Panc1 (cell line): ENCODE data around the gene MDM1.

Experiments
- CTCF ChIP-seq: fragments of 450-650 bp; IDR thresholded peaks from 2 replicates; pipeline ENCODE4 v1.5.1; 2017; ENCODE audit warnings: mild to moderate bottlenecking
- POLR2AphosphoS5 ChIP-seq: IDR thresholded peaks from 2 replicates; pipeline ENCODE4 v1.6.1; 2012; ENCODE audit warnings: mild to moderate bottlenecking, low read depth, low read length, moderate library complexity
- REST ChIP-seq, 2 experiments: IDR thresholded peaks; 2 replicates each; pipeline ENCODE4 v1.6.1; 2011 to 2012; ENCODE audit warnings: low read depth in 2 of 2, control low read depth in 1 of 2, low read length in 1 of 2, mild to moderate bottlenecking in 1 of 2, moderate library complexity in 1 of 2; ENCODE audit not compliant: insufficient read depth in 1 of 2
- SIN3A ChIP-seq: IDR thresholded peaks from 2 replicates; pipeline ENCODE4 v1.6.1; 2012; ENCODE audit warnings: low read depth, mild to moderate bottlenecking, low read length, moderate library complexity, borderline replicate concordance; ENCODE audit not compliant: insufficient read depth
- TCF7L2 ChIP-seq: IDR thresholded peaks from 2 replicates; pipeline ENCODE4 v1.6.1; 2011; ENCODE audit warnings: mild to moderate bottlenecking, low read depth, low read length, inconsistent platforms

GRCh38 chr12:68276402-68276930 is 55.7 kb downstream of the MDM1 start:
- no peak for TF ChIP-seq CTCF
- TF ChIP-seq POLR2AphosphoS5: no peak
- TF ChIP-seq SIN3A: no peak
- no peak for TF ChIP-seq REST (IDR thresholded peaks at IDR 0.05; ENCODE audit: insufficient read depth in 1 of 2, low read depth in 2 of 2, low read length in 1 of 2)
- TF ChIP-seq TCF7L2: no peak
